Loucy (cell line): ENCODE results near the gene UMODL1.
"Not testable (repeated sequence)": the region's sequence is repeated elsewhere in the genome, so short reads cannot be mapped to it uniquely, and the experiment has no call there.

Source experiments
- H2AFZ ChIP-seq: fragments of 200-600 bp; sonication (generic); 2 replicates; pipeline ENCODE4 v1.6.0; 2016; ENCODE audit warnings: antibody characterized with exemption, mild to moderate bottlenecking, low read length, moderate library complexity
- H3F3A ChIP-seq: fragments of 200-600 bp; 2 replicates; pipeline ENCODE4 v1.6.0; 2016; ENCODE audit warnings: antibody characterized with exemption, low read depth, mild to moderate bottlenecking
- H3K27me3 ChIP-seq: fragments of 200-600 bp; sonication (generic); 2 replicates; pipeline ENCODE4 v1.6.1; 2014; ENCODE audit warnings: low read length, mild to moderate bottlenecking; ENCODE audit not compliant: insufficient read depth, poor library complexity, severe bottlenecking
- H3K36me3 ChIP-seq: fragments of 200-600 bp; sonication (generic); 2 replicates; pipeline ENCODE4 v1.6.1; 2016; ENCODE audit warnings: low read length; ENCODE audit not compliant: insufficient read depth
- H3K4me1 ChIP-seq: fragments of 200-600 bp; sonication (generic); 2 replicates; pipeline ENCODE4 v1.5.1; 2014; ENCODE audit warnings: low read length, mild to moderate bottlenecking; ENCODE audit not compliant: insufficient read depth, poor library complexity, severe bottlenecking
- H3K4me2 ChIP-seq: fragments of 200-600 bp; sonication (generic); 2 replicates; pipeline ENCODE4 v1.6.0; 2014; ENCODE audit warnings: antibody characterized with exemption, low read length, low read depth, mild to moderate bottlenecking; ENCODE audit not compliant: poor library complexity, severe bottlenecking
- H3K4me3 ChIP-seq: fragments of 200-600 bp; sonication (generic); 2 replicates; pipeline ENCODE4 v1.5.1; 2014; ENCODE audit warnings: low read length, mild to moderate bottlenecking, mixed read lengths; ENCODE audit not compliant: poor library complexity, severe bottlenecking
- H3K79me2 ChIP-seq: fragments of 200-600 bp; sonication (generic); 2 replicates; pipeline ENCODE4 v1.6.1; 2014; ENCODE audit warnings: low read length; ENCODE audit not compliant: insufficient read depth
- H3K9ac ChIP-seq: fragments of 200-600 bp; sonication (generic); 2 replicates; pipeline ENCODE4 v1.6.0; 2014; ENCODE audit warnings: mild to moderate bottlenecking, low read depth, low read length, moderate library complexity; ENCODE audit not compliant: poor library complexity, severe bottlenecking
- H3K9me2 ChIP-seq: fragments of 200-600 bp; sonication (generic); replicated peaks from 2 replicates; pipeline ENCODE4 v1.6.1; 2016; ENCODE audit warnings: low read depth, low read length, mixed read lengths
- H3K9me3 ChIP-seq: fragments of 200-600 bp; sonication (generic); 2 replicates; pipeline ENCODE4 v1.6.1; 2014; ENCODE audit warnings: mild to moderate bottlenecking, antibody characterized with exemption, low read length, low read depth; ENCODE audit not compliant: insufficient read depth
- H4K20me1 ChIP-seq: fragments of 200-600 bp; sonication (generic); 2 replicates; pipeline ENCODE4 v1.6.0; 2014; ENCODE audit warnings: antibody characterized with exemption, low read length, mild to moderate bottlenecking; ENCODE audit not compliant: insufficient read depth, poor library complexity, severe bottlenecking
- EZH2phosphoT487 ChIP-seq: fragments of 200-600 bp; IDR thresholded peaks from 2 replicates; pipeline ENCODE4 v1.6.1; 2018; ENCODE audit warnings: antibody characterized with exemption, mild to moderate bottlenecking, moderate library complexity, borderline replicate concordance
- TF ChIP-seq, protein P1 (sequence below): fragments of 200-600 bp; sonication (generic); conservative IDR thresholded peaks from 2 replicates; pipeline ENCODE4 v1.5.1; 2014; ENCODE audit warnings: mild to moderate bottlenecking, antibody characterized with exemption, low read length

The UMODL1 gene

DNA sequence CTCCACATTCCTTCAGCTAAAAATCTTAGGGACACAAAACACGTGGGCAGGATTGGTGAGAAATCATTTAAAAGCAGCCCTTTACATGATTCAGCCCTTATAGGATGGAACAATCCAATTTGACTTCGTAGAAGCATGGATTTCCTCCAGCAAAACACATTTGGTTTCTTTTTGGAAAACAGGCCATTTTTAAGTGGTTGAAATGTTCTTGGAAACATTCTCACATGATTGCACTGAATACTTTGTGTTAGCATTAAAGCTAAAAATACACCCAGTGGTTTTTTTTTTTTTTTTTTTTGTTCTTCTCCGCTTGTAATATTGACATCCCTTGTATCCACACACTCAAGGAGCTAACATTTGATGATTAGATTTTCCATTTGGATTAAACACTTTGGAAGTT is 105.7 kb downstream of the UMODL1 start:
- H3K4me3 ChIP-seq = no peak overlapping the region
- H3K4me1 ChIP-seq = peaks cover 6% of the 10 kb centered on the region
- H3K9ac ChIP-seq = no peak overlapping the region
- TF ChIP-seq, protein P1, sequence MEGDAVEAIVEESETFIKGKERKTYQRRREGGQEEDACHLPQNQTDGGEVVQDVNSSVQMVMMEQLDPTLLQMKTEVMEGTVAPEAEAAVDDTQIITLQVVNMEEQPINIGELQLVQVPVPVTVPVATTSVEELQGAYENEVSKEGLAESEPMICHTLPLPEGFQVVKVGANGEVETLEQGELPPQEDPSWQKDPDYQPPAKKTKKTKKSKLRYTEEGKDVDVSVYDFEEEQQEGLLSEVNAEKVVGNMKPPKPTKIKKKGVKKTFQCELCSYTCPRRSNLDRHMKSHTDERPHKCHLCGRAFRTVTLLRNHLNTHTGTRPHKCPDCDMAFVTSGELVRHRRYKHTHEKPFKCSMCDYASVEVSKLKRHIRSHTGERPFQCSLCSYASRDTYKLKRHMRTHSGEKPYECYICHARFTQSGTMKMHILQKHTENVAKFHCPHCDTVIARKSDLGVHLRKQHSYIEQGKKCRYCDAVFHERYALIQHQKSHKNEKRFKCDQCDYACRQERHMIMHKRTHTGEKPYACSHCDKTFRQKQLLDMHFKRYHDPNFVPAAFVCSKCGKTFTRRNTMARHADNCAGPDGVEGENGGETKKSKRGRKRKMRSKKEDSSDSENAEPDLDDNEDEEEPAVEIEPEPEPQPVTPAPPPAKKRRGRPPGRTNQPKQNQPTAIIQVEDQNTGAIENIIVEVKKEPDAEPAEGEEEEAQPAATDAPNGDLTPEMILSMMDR = no peak
- TF ChIP-seq EZH2phosphoT487 = no peak
- no peak overlapping the region for H2AFZ ChIP-seq
- no peaks in the 10 kb centered on the region for H3K9me2 ChIP-seq
- H3K79me2 ChIP-seq = no peaks in the 10 kb centered on the region
- H3K36me3 ChIP-seq = no peaks in the 10 kb centered on the region
- H4K20me1 ChIP-seq = no peaks in the 10 kb centered on the region
- no peak overlapping the region for H3K4me2 ChIP-seq
- H3F3A ChIP-seq = peaks cover 10% of the 10 kb centered on the region
- H3K9me3 ChIP-seq = no peaks in the 10 kb centered on the region
- H3K27me3 ChIP-seq = no peaks in the 10 kb centered on the region

DNA sequence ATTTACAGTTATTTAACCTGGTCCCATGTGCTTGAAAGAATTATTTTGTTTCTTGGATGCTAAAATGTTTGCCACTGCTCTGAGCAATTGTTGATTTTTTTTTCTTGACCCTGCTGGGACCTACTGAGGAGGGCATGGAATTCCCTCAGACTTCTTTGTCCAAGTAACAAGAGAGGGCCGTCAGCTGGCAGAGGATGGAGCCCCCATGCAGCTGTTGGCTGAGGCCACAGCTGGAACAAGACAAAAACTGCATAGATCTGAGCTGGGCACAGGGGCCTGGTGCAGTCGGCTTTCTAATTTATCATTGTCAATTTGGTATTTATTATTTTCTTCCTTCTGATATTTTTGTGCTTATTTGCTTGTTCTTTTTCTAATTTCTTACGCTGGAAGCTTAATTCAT is 108.2 kb downstream of the UMODL1 start:
- TF ChIP-seq, protein P1 = no peak
- no peak for TF ChIP-seq EZH2phosphoT487
- H3K4me1 ChIP-seq = peaks cover 17% of the 10 kb centered on the region
- H3K36me3 ChIP-seq = no peaks in the 10 kb centered on the region
- H3K79me2 ChIP-seq = no peaks in the 10 kb centered on the region
- no peaks in the 10 kb centered on the region for H3K9me2 ChIP-seq
- no peak overlapping the region for H3K4me3 ChIP-seq
- peaks cover 10% of the 10 kb centered on the region for H3F3A ChIP-seq
- H3K9me3 ChIP-seq = no peaks in the 10 kb centered on the region
- no peak overlapping the region for H3K4me2 ChIP-seq
- H3K9ac ChIP-seq = no peak overlapping the region
- no peak overlapping the region for H2AFZ ChIP-seq
- no peaks in the 10 kb centered on the region for H3K27me3 ChIP-seq
- H4K20me1 ChIP-seq = no peaks in the 10 kb centered on the region

DNA sequence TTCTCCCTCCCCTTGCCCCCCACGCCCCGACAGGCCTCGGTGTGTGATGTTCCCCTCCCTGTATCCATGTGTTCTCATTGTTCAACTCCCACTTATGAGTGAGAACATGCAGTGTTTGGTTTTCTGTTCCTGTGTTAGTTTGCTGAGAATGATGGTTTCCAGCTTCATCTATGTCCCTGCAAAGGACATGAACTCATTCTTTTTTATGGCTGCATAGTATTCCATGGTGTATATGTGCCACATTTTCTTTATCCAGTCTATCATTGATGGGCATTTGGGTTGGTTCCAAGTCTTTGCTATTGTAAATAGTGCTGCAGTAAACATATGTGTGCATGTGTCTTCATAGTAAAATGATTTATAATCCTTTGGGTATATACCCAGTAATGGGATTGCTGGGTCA is 108.9 kb downstream of the UMODL1 start:
- not testable (repeated sequence) for H3K4me3 ChIP-seq, H2AFZ ChIP-seq, H3K9ac ChIP-seq, H3K4me2 ChIP-seq, H4K20me1 ChIP-seq, H3K9me2 ChIP-seq, H3K9me3 ChIP-seq, H3F3A ChIP-seq, H3K79me2 ChIP-seq, H3K36me3 ChIP-seq, H3K27me3 ChIP-seq
- H3K4me1 ChIP-seq = peaks cover 17% of the 10 kb centered on the region

- Histone ChIP-seq H3K79me2 (no peaks in the 10 kb centered on the region), H3K4me3 (no peak overlapping the region), H3F3A (peaks cover 21% of the 10 kb centered on the region), H3K9ac (peak overlapping the region; percentile 2), H3K9me3 (peaks cover 7% of the 10 kb centered on the region; the same call in 1 of the 2 replicates), H3K4me1 (peaks cover 36% of the 10 kb centered on the region), H3K9me2 (no peaks in the 10 kb centered on the region), H3K36me3 (no peaks in the 10 kb centered on the region), H2AFZ (peak overlapping the region; percentile 62; the same call in 1 of the 2 replicates), H3K27me3 (no peaks in the 10 kb centered on the region), H3K4me2 (peak overlapping the region; percentile 34), H4K20me1 (no peaks in the 10 kb centered on the region)
- TF ChIP-seq EZH2phosphoT487 = no peak
- TF ChIP-seq, protein P1 = no peak
These were observed 111.7 kb downstream of the UMODL1 start for GRCh38 chr21:42182713-42183371.
